Activated CD4-positive, CD25-positive, alpha-beta regulatory T cell treated with anti-CD3 and anti-CD28 coated beads, Interleukin-2, amount 50 U/mL, for 24 hours (primary cell): ENCODE results near the gene GRIK4.

Experiments used
- ATAC-seq, 2 donors: fragments of 150-1000 bp; cut with Tn5 transposase; one replicate each; pipeline ENCODE4 v1.10.0; 2021; ENCODE audit warnings: mild to moderate bottlenecking in 1 of 2, moderate library complexity in 1 of 2

The GRIK4 gene

DNA sequence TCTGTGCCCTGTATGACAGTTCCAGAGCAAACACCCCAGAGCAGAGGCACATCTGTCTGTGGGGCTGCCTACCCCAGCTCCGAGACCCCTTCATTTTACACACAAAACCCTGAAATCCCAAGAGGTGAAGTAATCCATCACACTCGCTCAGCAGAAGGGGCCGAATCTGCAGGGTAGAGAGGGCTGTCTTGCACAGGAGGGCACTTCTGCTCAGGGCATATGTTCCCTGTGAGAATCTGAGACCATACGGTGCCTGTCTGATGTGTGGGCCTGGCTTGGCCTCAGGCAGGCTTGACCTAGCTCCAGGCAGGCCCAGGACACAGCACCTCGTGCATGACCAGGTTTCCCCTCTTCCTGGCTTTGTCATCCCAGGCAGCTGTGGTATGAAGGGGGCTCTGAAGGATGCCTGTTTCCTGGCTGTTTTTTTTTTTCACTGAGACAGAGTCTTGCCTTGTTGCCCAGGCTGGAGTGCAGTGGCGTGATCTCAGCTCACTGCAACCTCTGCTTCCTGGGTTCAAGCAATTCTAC lies 37.2 kb downstream of the GRIK4 start:
- ATAC-seq: no peak

DNA sequence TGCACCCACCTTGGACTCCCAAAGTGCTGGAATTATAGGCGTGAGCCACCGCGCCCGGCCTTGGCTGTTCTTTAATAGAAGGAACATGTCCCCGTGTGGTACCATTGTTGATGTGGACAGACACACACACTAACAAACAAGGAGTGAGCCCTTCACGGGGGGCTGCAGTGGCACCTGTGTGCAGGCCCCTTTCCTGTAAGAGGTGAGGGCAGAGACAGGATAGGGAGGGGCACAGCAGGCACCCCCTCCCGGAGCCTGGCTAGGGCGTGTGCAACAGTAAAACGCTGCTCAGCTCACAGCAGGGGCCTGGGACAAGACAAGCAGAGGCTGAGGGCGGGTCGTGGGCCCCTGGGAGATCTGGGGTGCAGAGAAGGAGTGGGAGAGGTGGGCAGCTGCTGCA lies 37.8 kb downstream of the GRIK4 start:
- no peak for ATAC-seq

DNA sequence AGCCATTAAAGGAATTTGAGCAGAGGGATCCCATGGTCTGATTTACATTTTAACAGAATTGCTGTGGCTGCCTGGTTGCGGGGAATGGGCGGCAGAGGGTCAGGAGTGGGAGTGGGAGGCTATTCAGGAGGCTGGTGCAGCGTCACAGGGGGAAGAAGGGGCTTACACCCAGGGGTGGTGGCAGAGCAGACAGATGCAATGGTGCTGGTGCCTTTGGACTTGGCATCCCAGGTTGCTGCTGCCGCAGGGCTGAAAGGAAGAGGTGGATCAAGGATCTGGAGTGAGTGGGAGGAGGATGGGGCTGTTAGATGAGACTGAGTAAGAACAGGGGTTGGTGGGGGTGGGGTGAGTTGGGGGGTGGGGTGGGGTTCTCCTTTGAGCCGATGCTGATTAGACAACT lies 38.5 kb downstream of the GRIK4 start:
- ATAC-seq: no peak

DNA sequence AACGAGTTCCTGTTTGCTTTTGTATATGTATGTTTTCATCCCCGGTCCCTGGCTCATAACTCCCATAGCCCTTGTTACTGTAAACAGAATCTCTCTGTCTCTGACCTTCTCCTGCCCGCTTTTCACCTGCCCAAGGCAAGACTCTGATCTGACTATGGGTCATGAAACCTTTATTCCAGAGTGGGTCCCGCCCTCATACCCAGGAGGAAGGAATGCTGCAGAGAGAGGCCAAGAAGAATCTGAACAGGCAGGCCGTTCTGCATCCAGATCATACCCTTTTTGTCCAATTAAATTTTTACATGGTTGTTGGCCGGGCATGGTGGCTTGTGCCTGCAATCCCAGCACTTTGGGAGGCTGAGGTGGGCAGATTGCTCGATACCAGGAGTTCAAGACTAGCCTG lies 39.6 kb downstream of the GRIK4 start:
- ATAC-seq: no peak

DNA sequence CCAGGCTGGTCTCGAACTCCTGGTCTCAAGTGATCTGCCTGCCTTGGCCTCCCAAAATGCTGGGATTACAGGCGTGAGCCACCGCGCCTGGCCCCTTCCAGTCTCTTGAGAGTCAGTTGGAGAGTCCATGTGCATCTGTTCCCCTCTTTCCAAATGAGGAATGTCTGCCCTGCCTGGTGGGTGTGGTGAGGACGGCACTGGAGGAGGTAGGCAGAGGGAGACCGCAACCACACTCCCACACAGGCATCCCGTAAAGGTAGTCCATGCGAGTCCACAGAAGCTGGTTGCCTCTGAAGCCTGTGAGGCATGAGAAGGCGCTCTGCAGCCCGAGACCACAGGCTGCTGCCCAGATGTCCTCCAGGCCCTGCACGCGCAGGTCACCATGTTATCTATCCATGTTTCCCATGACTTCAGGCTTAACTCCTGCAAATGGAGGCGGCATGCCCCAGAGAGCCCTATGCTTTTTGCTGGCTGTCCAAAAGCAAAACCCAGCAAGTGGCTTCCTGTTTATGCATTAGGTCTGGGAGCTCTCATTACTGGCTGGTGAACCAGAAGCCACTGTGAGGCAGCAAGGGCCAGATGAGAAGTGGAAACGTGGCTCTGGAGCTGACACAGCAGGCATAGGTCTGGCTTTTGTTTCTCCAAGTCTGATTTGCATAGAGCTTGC lies 43.4 kb downstream of the GRIK4 start:
- no peak for ATAC-seq

DNA sequence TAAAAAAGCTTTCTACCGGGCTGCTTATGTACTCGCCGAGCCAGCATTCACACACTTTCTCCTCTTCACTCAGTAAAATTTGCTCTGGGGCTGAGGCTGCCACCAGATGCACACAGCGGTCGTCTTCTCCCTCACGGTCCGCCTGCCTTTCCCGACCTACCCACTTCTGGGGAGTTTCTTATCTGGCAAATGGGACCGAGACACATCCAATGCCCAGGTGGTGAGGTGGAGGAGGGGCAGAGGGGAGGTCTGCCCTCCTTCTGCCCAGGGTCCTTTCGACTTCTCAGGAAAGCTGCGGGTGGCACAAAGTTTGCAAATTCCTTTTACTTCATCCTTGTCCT lies 43.9 kb downstream of the GRIK4 start:
- ATAC-seq: no peak

DNA sequence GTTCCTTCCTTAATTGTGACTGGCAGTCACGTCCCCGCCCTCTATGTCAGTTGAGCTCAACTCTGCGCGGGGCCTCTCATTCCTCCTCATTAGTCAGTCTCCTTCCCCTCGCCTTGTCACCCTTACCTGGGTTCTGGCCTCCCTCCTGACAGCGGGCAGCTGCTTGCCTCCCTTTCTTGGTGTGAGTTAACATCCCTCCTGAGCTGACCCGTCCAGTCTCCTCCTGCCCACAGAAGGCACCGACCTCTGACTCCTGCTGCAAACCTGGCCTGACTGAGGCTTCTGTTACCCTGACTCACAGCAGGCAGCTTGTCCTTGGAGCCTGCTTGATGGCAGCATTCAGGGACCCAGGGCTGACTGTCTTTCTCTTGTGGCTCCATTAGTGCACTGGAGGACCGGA lies 45.2 kb downstream of the GRIK4 start:
- ATAC-seq: no peak

DNA sequence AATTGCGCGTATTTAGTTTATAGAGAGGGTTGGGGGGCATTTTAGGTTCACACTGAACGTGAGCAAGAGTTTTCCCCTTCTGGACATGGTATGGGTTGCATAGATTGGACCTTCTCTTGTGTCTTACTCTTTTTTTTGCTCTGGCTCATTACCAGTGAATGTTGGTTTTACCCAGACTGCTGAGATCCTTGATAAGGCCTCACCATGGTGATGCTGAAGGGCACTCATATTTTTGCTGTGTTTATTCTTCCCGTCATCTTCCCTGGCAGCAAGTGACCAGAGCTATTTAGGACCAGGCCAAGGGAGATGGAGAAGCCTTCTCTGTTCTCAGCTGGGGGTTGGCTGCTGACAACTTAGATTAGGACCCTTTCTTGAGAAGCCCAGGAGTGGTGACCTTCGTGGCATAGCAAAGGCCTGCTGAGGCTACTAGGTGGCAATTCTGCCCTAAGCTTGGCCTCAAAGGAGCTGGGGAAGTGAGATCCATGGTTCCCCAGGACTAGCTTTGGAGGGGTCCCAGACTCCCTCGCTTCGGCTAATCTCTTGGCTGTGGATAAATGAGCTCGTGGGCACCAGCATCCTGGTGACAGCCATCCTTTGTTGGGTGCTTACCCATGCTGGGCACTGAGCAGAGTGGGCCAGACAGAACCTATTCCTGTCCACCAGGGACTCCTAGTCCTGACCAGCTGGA lies 47.3 kb downstream of the GRIK4 start:
- no peak for ATAC-seq

DNA sequence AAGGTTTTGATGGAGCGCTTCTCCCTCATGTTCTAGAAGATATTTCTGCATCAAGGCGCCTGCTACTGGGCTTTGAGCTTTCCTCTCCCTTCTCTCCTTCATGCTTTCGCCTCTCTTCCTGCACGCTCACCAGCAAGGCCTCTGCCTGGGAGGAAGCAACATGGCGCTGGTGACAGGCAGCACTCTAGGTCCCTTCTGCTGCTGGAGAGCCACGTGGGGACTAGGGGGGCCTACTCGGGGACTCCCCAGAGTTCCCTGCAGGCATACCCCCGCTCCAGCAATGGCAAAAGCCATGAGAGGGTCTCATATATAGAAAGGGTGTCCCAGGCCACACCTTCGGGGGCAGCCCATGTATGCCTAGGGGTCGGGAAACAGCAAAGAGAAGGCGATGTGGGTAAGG lies 49.7 kb downstream of the GRIK4 start:
- no peak for ATAC-seq

DNA sequence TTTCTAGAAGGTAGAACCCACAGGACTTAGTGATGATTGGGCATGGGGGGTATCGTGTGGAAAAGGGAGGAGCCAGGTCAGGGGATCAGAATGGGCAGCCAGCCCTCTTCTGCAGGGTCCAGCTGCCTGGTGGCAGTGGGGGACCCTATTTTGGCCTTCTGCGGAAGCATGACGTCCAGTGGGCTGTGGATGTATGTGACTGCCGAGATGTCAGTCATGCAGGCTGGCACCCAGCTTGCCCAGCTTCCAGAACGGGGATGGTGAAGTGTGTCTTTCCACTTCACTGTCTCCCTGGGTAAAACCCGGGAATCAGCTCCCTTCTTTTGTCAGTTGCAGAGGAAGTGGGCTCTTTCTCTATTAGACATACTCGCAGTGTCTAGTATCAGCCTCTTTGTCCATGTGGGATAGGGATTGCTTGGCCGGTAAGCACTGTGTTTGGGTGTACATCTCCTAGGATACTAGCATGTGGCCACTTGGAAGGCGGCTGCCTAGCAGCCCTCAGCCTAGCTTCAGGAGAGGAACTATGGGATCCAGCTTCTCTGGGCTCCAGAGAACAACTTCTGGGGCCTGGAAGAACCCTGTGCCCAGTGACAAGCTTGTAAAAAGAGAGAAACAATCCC lies 51.4 kb downstream of the GRIK4 start:
- ATAC-seq: no peak

DNA sequence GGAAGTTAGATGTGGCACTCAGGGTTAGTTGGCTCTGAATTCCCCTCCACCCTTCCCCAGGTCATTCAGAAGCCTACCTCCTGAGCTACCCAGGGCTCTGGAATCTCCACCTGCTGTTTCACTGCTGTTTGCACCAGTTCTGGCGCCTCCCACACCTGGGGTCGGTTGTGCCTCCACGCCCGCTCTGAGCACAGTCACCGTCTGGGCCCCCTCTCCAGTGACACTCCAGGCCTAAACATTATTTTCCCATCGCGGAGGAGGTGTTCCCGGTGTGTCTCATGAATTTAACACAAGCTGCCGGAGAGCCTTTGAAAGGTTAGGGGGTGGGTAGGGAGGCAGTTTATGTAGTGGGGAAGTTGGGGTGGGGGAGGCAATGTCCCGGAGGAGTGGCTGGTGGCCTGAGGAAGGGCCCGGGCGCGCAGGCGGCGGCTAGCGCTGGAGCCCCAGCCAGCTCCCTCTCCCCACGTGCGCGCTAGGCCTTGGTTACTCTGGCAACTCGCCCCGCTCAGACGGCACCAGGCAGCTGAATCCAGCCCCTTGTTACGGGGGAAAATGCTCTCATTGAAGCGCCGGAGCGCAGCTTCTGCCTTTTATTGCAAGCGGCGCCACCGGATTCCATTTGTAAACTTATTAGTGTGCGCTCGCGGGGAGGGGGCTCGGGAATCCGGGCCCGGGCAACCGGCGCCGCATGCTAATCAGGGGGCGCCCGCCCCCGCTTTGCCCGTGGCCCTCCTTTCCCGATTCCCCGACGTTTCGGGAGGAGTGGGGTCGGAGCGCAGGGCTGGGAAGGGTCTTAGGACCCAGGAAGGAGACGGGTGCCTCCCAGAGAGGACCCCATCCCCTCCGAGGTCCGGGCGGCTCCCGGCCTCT lies 52.4 kb downstream of the GRIK4 start:
- no peak for ATAC-seq

DNA sequence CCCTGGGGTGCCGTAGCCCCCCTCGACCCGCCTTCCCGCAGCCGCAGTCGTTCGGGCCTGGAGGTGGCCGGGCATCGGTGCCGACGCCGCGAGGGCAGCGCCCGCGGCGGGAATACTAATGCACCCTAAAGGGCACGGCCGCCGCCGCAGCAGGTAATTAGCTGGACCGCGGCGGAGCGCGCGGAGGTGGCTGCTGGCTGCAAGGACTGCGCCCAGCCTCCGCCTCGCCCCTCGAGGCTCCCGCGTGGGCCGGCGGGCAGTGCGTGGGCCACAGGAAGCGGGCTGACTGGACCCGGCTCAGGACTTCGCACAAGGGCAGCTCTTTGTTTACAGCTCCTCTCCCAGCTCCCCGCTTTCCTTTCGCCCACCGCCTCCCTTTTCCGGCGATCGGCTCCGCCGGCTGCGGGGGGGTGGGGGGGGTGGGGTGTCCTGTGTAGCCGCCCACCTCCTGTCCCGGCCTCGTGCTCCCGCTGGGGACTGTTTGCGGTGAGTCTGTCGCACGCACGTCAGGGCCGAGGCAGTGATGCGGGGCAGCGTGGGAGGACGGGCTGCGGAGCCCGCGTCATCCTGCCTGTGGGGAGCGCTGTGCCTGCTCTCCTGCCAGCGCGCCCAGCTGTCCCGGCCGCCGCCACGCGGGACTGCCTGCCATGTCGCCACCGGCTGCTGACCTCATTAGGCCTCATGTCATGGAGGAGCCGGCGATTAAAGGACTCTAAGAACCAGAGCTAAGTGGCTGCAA lies 53.2 kb downstream of the GRIK4 start:
- ATAC-seq: peak; percentile 33 to 57

DNA sequence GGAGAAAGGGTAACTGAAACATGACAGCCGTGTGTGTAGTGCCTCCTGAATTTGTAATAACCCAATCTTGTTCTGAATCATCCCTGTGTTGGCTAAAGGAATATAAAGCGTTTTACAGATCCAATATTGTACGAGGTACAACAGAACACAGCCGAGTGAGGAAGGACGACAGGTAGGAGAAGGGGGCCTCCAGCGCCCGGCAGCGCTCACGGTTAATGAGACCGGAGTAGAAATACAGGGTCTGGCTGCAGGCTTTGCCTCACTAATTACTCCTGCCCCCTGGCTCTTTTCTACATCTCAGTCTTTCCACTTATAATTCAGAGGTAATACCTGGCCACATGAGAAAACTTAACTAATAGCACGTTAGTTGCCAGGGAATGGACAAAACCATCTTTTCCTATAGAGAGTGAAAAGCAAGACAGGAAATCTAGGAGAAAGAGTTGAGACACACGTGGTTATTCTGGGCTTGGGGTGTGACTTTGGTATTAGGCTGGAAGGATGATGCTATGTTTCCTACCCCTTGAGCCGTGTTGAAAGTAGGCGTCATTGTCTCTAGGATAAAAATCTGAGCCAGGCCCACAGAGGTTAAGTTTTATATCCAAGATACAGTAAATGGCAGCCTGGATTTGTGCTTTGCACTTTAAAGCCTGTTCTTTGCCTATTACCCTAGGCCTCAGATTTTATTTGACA lies 54.1 kb downstream of the GRIK4 start:
- ATAC-seq: no peak

DNA sequence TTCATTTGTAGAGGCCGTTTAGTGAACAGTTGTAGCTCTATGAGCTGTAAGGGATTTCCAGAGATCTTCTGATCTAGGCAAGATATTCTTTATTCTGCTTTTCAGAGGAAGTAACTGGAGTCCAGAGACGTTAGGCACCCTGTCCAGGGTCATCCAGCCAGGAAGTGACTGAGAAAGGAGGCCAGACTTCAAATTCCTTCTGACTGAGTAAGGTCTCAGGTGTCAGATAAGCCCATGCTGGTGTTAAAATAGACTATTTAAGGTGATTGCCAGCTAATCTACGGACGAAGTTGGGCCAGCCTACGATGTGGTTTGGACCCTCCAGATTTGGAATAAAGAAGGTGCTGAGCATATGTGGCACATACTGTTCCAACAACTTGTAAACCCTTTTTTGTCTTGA lies 54.6 kb downstream of the GRIK4 start:
- ATAC-seq: no peak

DNA sequence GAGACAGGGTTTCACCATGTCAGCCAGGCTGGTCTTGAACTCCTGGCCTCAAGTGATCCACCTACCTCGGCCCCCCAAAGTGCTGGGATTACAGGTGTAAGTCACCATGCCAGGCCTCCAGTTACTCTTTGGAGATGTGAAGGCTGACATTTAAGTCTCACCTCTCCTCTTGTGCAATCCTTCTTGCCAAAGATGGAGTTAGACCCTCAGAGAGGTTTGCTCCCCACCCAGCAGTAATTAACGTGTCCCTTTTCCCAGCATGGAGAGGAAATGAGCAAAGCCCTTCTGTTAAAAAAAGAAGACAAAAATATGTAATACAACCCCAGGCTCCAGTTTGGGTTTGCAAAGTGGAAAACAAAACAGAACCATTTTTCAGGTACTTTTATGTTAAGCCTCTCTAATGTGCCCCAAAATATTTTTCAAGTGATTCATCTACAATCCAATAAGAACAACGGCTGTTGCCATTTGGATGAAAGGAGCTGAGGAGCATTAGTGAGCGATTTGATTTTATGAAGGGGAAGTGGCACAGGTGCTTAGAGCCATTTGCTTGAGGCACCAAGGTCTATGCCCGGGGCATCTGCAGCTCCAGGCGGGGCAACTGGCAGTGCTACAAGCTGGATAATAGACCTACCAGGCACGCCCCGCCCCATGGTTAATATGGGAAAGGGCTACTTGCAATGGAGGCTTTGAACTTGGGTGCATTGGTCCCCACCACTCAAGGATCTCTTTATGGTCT lies 57.2 kb downstream of the GRIK4 start:
- no peak for ATAC-seq

DNA sequence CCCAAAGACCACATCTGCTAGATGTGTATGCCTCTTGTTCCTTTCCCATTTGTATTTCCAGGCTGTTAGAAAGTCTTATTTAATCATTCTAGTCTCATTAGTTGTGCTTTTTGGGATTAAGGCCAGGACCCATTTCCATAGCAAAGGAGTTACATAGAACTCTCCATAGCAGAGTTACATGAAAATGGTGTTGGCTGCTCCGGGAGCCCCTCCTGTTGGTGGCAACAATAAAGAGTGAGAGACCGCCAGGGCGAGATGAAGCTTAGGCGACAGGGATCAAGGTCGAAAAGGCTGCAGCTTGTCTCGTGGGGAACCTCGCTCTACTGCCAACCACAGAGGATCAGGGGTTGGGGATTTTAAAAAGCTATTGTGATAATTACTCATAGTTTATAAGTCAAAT lies 58.3 kb downstream of the GRIK4 start:
- no peak for ATAC-seq

DNA sequence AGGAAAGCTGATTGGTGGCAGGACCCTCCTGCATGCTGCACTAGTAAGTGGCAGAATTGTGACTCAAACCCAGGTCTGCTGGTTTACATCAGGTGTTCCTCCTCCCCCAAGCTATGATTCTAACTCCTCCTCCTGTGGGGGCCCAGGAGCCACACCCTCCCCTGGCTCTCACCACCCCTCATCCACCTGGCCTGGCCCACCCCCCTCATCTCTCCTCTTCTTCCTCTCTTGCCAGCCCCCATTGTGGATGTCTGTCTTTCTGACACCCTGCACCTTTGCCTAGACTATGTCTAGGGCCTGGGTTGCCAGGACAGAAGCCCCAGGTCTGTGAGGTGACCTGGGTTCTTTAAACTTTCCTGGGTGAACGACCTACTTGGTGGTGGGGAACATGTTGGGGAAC lies 59.9 kb downstream of the GRIK4 start:
- ATAC-seq: no peak

DNA sequence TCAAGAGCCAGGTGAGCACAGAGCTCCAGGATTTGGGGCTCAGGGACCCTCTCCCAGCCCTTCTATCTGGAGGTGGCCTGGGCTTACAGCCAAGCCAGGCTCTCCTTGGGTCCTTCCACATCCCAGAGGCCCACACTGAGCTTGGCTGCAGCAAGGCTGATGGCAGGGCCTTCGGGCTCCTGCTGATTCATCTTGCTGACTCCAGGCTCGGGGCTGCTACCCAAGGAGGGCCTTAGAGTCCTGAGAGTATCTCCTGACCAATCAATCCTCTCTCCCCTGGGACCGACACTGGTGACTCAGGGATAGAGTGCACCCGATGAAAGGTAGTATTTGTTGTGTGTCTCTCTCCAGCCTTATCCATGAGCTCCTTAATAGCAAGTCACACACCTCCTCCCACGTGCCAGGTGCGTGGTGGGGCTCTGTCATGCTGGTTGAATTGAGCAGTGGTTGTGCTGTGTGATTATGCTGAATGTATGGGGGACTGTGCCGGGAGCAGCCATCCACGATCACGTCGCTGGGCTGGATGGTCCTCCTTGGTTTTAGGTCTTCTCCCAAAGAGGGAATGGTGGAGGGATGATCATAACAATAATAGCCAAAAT lies 62.3 kb downstream of the GRIK4 start:
- no peak for ATAC-seq

DNA sequence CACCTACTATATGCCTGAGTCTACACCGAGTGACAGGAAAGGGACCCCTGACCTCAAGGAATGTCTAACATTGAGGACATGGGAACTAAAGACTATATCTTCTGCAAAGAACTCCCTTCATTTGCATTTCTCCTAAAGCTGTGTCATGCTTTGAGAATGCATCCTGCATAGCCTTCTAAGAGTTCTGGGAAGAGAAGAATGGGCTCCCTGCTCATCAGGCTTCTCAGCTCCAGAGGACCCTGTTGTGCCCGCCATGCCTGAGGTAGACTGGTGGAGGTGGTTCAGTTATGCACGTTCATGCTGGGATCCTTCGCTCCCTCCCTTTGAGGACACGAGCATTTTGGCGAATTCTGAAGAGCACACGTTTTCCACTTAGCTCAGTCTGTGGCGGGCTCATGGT lies 63.3 kb downstream of the GRIK4 start:
- no peak for ATAC-seq

DNA sequence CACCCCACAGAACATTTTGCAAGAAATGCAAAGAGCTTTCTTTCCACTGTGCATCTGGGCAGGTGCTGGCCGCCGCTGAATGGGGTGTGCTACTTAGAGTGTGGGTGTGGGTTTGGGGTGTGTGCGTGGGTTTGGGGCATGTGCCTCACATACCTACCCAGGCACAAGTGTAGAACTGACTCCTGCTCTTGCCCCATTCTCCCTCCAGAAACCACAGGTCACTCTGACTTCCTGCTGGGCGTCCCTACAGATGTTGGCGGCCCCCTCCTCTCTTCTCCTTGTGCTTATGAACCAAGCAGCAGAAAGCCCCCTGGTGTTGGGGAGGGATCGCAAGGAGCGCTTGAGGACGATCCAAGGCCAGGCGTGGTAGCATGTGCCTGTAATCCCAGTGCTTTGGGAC lies 63.9 kb downstream of the GRIK4 start:
- ATAC-seq: no peak

DNA sequence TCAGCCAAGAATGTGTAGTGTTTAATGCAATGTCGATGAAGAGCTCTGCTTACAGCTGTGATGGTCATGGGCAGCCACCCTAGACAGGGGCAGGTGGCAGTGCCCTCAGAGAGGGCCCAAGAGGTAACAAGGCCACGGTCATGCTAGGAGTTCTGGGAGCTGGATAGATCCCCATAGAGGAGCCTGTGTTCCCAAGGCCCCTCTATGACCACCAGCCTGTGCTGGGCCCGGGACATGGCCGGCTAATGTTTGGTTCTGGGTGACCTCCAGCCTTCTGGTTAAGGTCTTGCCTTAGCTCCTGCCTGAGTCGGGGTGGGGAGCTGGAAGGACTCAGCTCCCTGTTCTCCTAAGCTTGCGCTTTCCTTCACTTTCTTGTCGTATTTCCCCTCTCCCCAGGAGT lies 65.1 kb downstream of the GRIK4 start:
- ATAC-seq: no peak
